Endothelial cell (in vitro differentiated cells): ENCODE data around the gene PLA2G4A. TPM values are rescaled to one million over a fixed set of nuclear protein-coding genes. Genes with fewer than 3 reads are reported as not detected.

Experiments
- DNase-seq: peaks from one replicate; pipeline ENCODE4 v3.0.0; 2021; ENCODE audit warnings: low spot score
- H3K27ac Mint-ChIP-seq: one replicate; pipeline ENCODE4 v1.8.0; 2021; ENCODE audit warnings: mixed read lengths, inconsistent platforms; ENCODE audit not compliant: unreplicated experiment
- H3K27me3 Mint-ChIP-seq: one replicate; pipeline ENCODE4 v1.8.0; 2021; ENCODE audit warnings: mild to moderate bottlenecking, moderate library complexity, mixed read lengths, inconsistent platforms; ENCODE audit not compliant: unreplicated experiment
- H3K36me3 Mint-ChIP-seq: one replicate; pipeline ENCODE4 v1.8.0; 2021; ENCODE audit warnings: mild to moderate bottlenecking, low read depth, mixed read lengths, inconsistent platforms; ENCODE audit not compliant: unreplicated experiment
- H3K4me1 Mint-ChIP-seq: one replicate; pipeline ENCODE4 v1.8.0; 2021; ENCODE audit warnings: mild to moderate bottlenecking, mixed read lengths, inconsistent platforms; ENCODE audit not compliant: unreplicated experiment
- H3K4me3 Mint-ChIP-seq: one replicate; pipeline ENCODE4 v1.8.0; 2021; ENCODE audit warnings: mild to moderate bottlenecking, mixed read lengths, inconsistent platforms; ENCODE audit not compliant: unreplicated experiment
- H3K9me3 Mint-ChIP-seq: one replicate; pipeline ENCODE4 v1.8.0; 2021; ENCODE audit warnings: mixed read lengths, inconsistent platforms; ENCODE audit not compliant: unreplicated experiment
- total RNA-seq: library from RNA; stranded (reverse); fragmentation: NEBNext Ultra II Directional; extraction: Animal tissue kit (Norgen Biotek cat#: 25700); gene quantifications from one replicate; pipeline ENCODE4 v1.2.1, GENCODE V29; 2021; ENCODE audit not compliant: unreplicated experiment
- TF ChIP-seq, protein P1 (sequence below): fragments of 200-600 bp; sonication (generic); IDR thresholded peaks from one replicate; pipeline ENCODE4 v1.5.0; 2021; ENCODE audit warnings: antibody characterized with exemption; ENCODE audit not compliant: unreplicated experiment

Gene PLA2G4A
- total RNA-seq, 1 donor from 2014 or later = 12.2 TPM

- Mint-ChIP-seq H3K27me3 (no peaks in the 10 kb centered on the region), H3K4me1 (peaks cover 3% of the 10 kb centered on the region), H3K4me3 (no peak overlapping the region), H3K9me3 (no peaks in the 10 kb centered on the region), H3K27ac (no peak overlapping the region), H3K36me3 (peaks cover 3% of the 10 kb centered on the region)
- TF ChIP-seq, protein P1, sequence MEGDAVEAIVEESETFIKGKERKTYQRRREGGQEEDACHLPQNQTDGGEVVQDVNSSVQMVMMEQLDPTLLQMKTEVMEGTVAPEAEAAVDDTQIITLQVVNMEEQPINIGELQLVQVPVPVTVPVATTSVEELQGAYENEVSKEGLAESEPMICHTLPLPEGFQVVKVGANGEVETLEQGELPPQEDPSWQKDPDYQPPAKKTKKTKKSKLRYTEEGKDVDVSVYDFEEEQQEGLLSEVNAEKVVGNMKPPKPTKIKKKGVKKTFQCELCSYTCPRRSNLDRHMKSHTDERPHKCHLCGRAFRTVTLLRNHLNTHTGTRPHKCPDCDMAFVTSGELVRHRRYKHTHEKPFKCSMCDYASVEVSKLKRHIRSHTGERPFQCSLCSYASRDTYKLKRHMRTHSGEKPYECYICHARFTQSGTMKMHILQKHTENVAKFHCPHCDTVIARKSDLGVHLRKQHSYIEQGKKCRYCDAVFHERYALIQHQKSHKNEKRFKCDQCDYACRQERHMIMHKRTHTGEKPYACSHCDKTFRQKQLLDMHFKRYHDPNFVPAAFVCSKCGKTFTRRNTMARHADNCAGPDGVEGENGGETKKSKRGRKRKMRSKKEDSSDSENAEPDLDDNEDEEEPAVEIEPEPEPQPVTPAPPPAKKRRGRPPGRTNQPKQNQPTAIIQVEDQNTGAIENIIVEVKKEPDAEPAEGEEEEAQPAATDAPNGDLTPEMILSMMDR = no peak
- DNase-seq = no peak
These were observed 129.8 kb downstream of the PLA2G4A start for GRCh38 chr1:186958520-186958919.

- no peak overlapping the region for H3K4me3 Mint-ChIP-seq
- H3K9me3 Mint-ChIP-seq = no peaks in the 10 kb centered on the region
- peaks cover 7% of the 10 kb centered on the region for H3K36me3 Mint-ChIP-seq
- H3K27me3 Mint-ChIP-seq = no peaks in the 10 kb centered on the region
- no peak for DNase-seq
- no peak overlapping the region for H3K27ac Mint-ChIP-seq
- H3K4me1 Mint-ChIP-seq = peaks cover 3% of the 10 kb centered on the region
- TF ChIP-seq, protein P1 = no peak
These were observed 132.1 kb downstream of the PLA2G4A start for GRCh38 chr1:186960861-186961260.

DNA sequence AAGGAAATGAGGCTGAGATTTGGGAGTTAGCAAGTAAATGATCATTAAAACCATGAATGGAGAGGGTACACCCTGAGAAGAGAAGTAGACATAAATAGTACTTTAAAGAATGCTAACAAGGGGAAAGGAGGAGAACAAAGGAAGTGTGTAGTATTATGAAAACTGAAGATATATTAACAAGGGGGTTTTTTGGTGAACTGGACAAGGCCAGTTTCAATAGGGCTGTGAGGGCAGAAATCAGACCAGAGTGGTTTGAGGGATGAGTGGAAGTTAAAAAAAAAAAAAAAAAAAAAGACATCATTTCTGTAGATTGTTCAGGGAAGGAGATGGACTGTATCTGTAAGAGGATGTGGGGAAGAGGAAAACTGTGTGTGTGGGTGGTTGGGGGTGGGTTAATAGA, 137.1 kb downstream of the PLA2G4A start:
- no peak overlapping the region for H3K27ac Mint-ChIP-seq
- no peak overlapping the region for H3K4me3 Mint-ChIP-seq
- peaks cover 4% of the 10 kb centered on the region for H3K36me3 Mint-ChIP-seq
- peaks cover 3% of the 10 kb centered on the region for H3K4me1 Mint-ChIP-seq
- TF ChIP-seq, protein P1 = no peak
- no peak for DNase-seq
- no peaks in the 10 kb centered on the region for H3K27me3 Mint-ChIP-seq
- H3K9me3 Mint-ChIP-seq = no peaks in the 10 kb centered on the region

- TF ChIP-seq, protein P1 = no peak
- H3K27ac Mint-ChIP-seq = no peak overlapping the region
These were observed 137.7 kb downstream of the PLA2G4A start for GRCh38 chr1:186966456-186966855.

DNA sequence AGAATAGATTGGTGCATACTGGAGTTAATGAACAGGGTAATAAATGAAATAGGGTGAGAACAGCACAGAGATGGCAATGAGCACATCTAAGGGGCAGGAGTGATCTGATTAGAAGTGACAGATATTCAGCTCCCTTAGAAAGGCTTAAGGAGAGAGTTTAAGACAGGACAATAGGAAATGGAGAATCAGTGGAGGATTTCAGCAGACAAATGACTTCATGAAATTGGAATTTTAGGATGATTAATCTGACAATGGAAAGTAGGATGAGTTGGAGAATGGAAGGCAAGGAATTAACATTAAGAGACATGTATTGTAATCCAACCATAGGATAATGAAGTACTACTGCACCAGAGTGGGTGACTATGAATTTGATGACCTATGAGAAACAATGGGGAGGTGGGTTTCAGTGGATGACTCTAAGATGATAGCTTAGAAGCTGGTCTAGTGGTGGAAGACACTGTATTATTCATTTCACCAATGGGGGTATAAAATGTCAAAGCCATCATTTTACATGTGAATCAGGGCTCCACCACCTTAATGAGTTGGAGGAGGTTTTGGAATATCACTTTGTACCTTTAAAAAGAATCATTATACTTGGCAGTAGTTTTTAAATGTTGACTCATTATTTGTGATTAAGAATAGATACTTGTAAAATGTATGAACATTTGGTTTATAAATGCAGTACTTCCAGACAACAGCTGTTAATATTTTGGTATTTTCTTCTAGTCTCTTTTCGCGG, 139.1 kb downstream of the PLA2G4A start:
- TF ChIP-seq, protein P1 = no peak
- no peak overlapping the region for H3K27ac Mint-ChIP-seq
- no peak for DNase-seq
- no peaks in the 10 kb centered on the region for H3K9me3 Mint-ChIP-seq
- H3K27me3 Mint-ChIP-seq = no peaks in the 10 kb centered on the region
- H3K4me1 Mint-ChIP-seq = no peaks in the 10 kb centered on the region
- H3K4me3 Mint-ChIP-seq = no peak overlapping the region
- H3K36me3 Mint-ChIP-seq = peaks cover 4% of the 10 kb centered on the region

More at GRCh38 chr1:186966456-186966855, 137.7 kb downstream of the PLA2G4A start:
- Mint-ChIP-seq H3K27me3 (no peaks in the 10 kb centered on the region), H3K9me3 (no peaks in the 10 kb centered on the region), H3K36me3 (peaks cover 4% of the 10 kb centered on the region), H3K4me3 (no peak overlapping the region), H3K4me1 (no peaks in the 10 kb centered on the region)
- DNase-seq = no peak
